Naive thymus-derived CD4-positive, alpha-beta T cell (primary cell): ENCODE data around the gene EFHD1. TPM values are rescaled to one million over a fixed set of nuclear protein-coding genes. Genes with fewer than 3 reads are reported as not detected.
"Not testable (repeated sequence)": the region's sequence is repeated elsewhere in the genome, so short reads cannot be mapped to it uniquely, and the experiment has no call there.

ENCODE experiments used
- ATAC-seq: fragments of 150-1000 bp; cut with Tn5 transposase; 2 replicates; pipeline ENCODE4 v1.10.0; 2021; ENCODE audit warnings: mild to moderate bottlenecking, moderate library complexity
- CTCF ChIA-PET: fragments of 350-600 bp; sonication (Branson Sonifier 250); formaldehyde crosslinking; loops from one replicate; lab custom pipeline; 2021; ENCODE audit warnings: antibody characterized with exemption; lab: Charles Lee
- POLR2A ChIA-PET: fragments of 350-600 bp; sonication (Branson Sonifier 250); formaldehyde crosslinking; loops from one replicate; lab custom pipeline; 2021; ENCODE audit warnings: antibody characterized with exemption, inconsistent platforms; lab: Charles Lee
- DNase-seq, 9 donors: peaks; one replicate each; pipeline versions ENCODE4 v3.0.0 to v3.0.0-alpha.2; 2020 to 2022; ENCODE audit warnings: mixed read lengths in 1 of 9
- H3K27ac ChIP-seq: one replicate; pipeline ENCODE4 v1.7.0; 2013; ENCODE audit warnings: mild to moderate bottlenecking, low read depth, low read length, moderate library complexity
- H3K27me3 ChIP-seq, 2 donors: one replicate each; pipeline ENCODE4 v1.7.0; 2013; ENCODE audit warnings: low read length in 2 of 2, mild to moderate bottlenecking in 2 of 2, moderate library complexity in 2 of 2; ENCODE audit not compliant: control insufficient read depth in 2 of 2, insufficient read depth in 2 of 2
- H3K36me3 ChIP-seq, 3 experiments: 1 replicate in 2 of 3; 2 replicates in 1 of 3; pipeline ENCODE4 v1.7.0; 2013; ENCODE audit warnings: low read length in 3 of 3, mild to moderate bottlenecking in 3 of 3, moderate library complexity in 1 of 3; ENCODE audit not compliant: insufficient read depth in 3 of 3, control insufficient read depth in 2 of 3
- H3K4me1 ChIP-seq, 2 donors: one replicate each; pipeline ENCODE4 v1.7.0; 2013; ENCODE audit warnings: low read length in 2 of 2, mild to moderate bottlenecking in 2 of 2, moderate library complexity in 1 of 2; ENCODE audit not compliant: control insufficient read depth in 2 of 2, insufficient read depth in 2 of 2
- H3K4me3 ChIP-seq: 2 replicates; pipeline ENCODE4 v1.7.0; 2013; ENCODE audit warnings: mild to moderate bottlenecking, low read length
- H3K9me3 ChIP-seq, 3 experiments: 1 replicate in 2 of 3; 2 replicates in 1 of 3; pipeline ENCODE4 v1.7.0; 2013; ENCODE audit warnings: low read length in 3 of 3; ENCODE audit not compliant: control insufficient read depth in 2 of 3
- H3K27ac Mint-ChIP-seq, 9 donors: one replicate each; pipeline ENCODE4 v1.8.0; 2020 to 2022; ENCODE audit warnings: mixed read lengths in 9 of 9, mild to moderate bottlenecking in 8 of 9, moderate library complexity in 5 of 9, inconsistent platforms in 2 of 9
- H3K27me3 Mint-ChIP-seq, 5 donors: one replicate each; pipeline ENCODE4 v1.8.0; 2021 to 2022; ENCODE audit warnings: mixed read lengths in 5 of 5, mild to moderate bottlenecking in 1 of 5
- H3K36me3 Mint-ChIP-seq, 5 donors: one replicate each; pipeline ENCODE4 v1.8.0; 2020 to 2022; ENCODE audit warnings: mixed read lengths in 5 of 5, mild to moderate bottlenecking in 3 of 5, inconsistent platforms in 1 of 5
- H3K4me1 Mint-ChIP-seq, 7 donors: one replicate each; pipeline ENCODE4 v1.8.0; 2020 to 2022; ENCODE audit warnings: mixed read lengths in 7 of 7, mild to moderate bottlenecking in 3 of 7, inconsistent platforms in 1 of 7
- H3K4me3 Mint-ChIP-seq, 10 donors: one replicate each; pipeline ENCODE4 v1.8.0; 2020 to 2022; ENCODE audit warnings: mild to moderate bottlenecking in 10 of 10, mixed read lengths in 10 of 10, moderate library complexity in 6 of 10, inconsistent platforms in 2 of 10
- H3K9me3 Mint-ChIP-seq, 11 donors: one replicate each; pipeline ENCODE4 v1.8.0; 2020 to 2022; ENCODE audit warnings: mixed read lengths in 11 of 11, mild to moderate bottlenecking in 4 of 11, inconsistent platforms in 1 of 11, moderate library complexity in 1 of 11
- intact Hi-C, 2 donors: fragments of 100-400 bp; cut with micrococcal nuclease; formaldehyde crosslinking; loops; one replicate each; pipeline ENCODE4 v1.15.1; 2023
- polyA plus RNA-seq, 2 donors: library from polyadenylated mRNA; unstranded; fragments of 300-500 nt; fragmentation: Illumina TruSeq; gene quantifications; one replicate each; pipeline ENCODE4 v1.2.3, GENCODE V29; 2021
- total RNA-seq, 6 experiments: library from RNA in 5 of 6; stranded (reverse) in 5 of 6; gene quantifications; 1 replicate in 5 of 6; 2 replicates in 1 of 6; pipeline ENCODE4 v1.2.3 and lab custom pipeline; 2021 to 2026

The EFHD1 gene
- total and polyA plus RNA-seq, 7 experiments from 2014 or later, result 0.70 to 4.4 (median 2.2) TPM

- POLR2A ChIA-PET, result interaction anchor here (0.7 kb wide), 1 partner anchor 444 kb away, joined by 3 read pairs; no protein-coding TSS in a partner anchor
- Histone ChIP-seq H3K27me3 (no peaks in the 10 kb centered on the region), H3K27ac (no peak overlapping the region), H3K36me3 (no peaks in the 10 kb centered on the region), H3K4me1 (no peaks in the 10 kb centered on the region), H3K9me3 (no peaks in the 10 kb centered on the region), H3K4me3 (no peak overlapping the region)
- ATAC-seq (no peak), DNase-seq (no peak)
- H3K4me3 Mint-ChIP-seq, result no peak overlapping the region
- H3K27ac Mint-ChIP-seq, result no peak overlapping the region
- CTCF ChIA-PET, result interaction anchor here (0.8 to 0.9 kb wide), 2 partner anchors 10 to 33 kb away, joined by 3 read pairs; no protein-coding TSS in a partner anchor
- H3K9me3 Mint-ChIP-seq, result peaks cover 0 to 2% (median 0%) of the 10 kb centered on the region in 11 donors
- H3K27me3 Mint-ChIP-seq, result peaks cover 5 to 32% (median 16%) of the 10 kb centered on the region in 5 donors
- intact Hi-C loops, result no loop called here
- no peaks in the 10 kb centered on the region for H3K36me3 Mint-ChIP-seq
- H3K4me1 Mint-ChIP-seq, result peaks cover 0 to 2% (median 0%) of the 10 kb centered on the region in 7 donors
Observed at GRCh38 chr2:232683368-232683767, 50.0 kb downstream of the EFHD1 start.

GRCh38 chr2:232685391-232685790 lies 52.0 kb downstream of the EFHD1 start:
- H3K4me1 Mint-ChIP-seq, H3K36me3 Mint-ChIP-seq, H3K4me3 Mint-ChIP-seq, H3K36me3 ChIP-seq, H3K9me3 Mint-ChIP-seq, H3K27ac Mint-ChIP-seq, H3K27me3 ChIP-seq, H3K27ac ChIP-seq, CTCF ChIA-PET, intact Hi-C loops, DNase-seq, POLR2A ChIA-PET, H3K4me1 ChIP-seq, H3K9me3 ChIP-seq, ATAC-seq, H3K4me3 ChIP-seq: not testable (repeated sequence)
- H3K27me3 Mint-ChIP-seq, result peaks cover 0 to 21% (median 0%) of the 10 kb centered on the region in 5 donors

- H3K27ac ChIP-seq, result no peak overlapping the region
- H3K27me3 ChIP-seq, result no peaks in the 10 kb centered on the region
- H3K4me1 ChIP-seq, result no peaks in the 10 kb centered on the region
- ChIA-PET POLR2A (no interaction called here), CTCF (no interaction called here)
- H3K9me3 Mint-ChIP-seq, result peaks cover 0 to 16% (median 2%) of the 10 kb centered on the region in 11 donors
- ATAC-seq, result no peak
- H3K4me3 ChIP-seq, result no peak overlapping the region
- H3K4me1 Mint-ChIP-seq, result peaks cover 0 to 2% (median 0%) of the 10 kb centered on the region in 7 donors
- H3K4me3 Mint-ChIP-seq, result no peak overlapping the region
- H3K36me3 ChIP-seq, result no peaks in the 10 kb centered on the region
- H3K9me3 ChIP-seq, result peaks cover 0 to 7% (median 0%) of the 10 kb centered on the region in 3 experiments
- peaks cover 0 to 11% (median 0%) of the 10 kb centered on the region in 5 donors for H3K27me3 Mint-ChIP-seq
- intact Hi-C loops, result no loop called here
- DNase-seq, result no peak
- no peak overlapping the region for H3K27ac Mint-ChIP-seq
- H3K36me3 Mint-ChIP-seq, result peaks cover 0 to 4% (median 0%) of the 10 kb centered on the region in 5 donors
Observed at GRCh38 chr2:232687382-232688160, 54.2 kb downstream of the EFHD1 start.

GRCh38 chr2:232688201-232688600 lies 54.8 kb downstream of the EFHD1 start:
- intact Hi-C loops, result no loop called here
- Histone ChIP-seq H3K4me3 (no peak overlapping the region), H3K9me3 (peaks cover 0 to 7% (median 0%) of the 10 kb centered on the region in 3 experiments), H3K36me3 (no peaks in the 10 kb centered on the region), H3K27me3 (no peaks in the 10 kb centered on the region), H3K4me1 (no peaks in the 10 kb centered on the region), H3K27ac (no peak overlapping the region)
- Mint-ChIP-seq H3K9me3 (peaks cover 0 to 16% (median 2%) of the 10 kb centered on the region in 11 donors), H3K27ac (no peak overlapping the region), H3K36me3 (peaks cover 0 to 4% (median 0%) of the 10 kb centered on the region in 5 donors), H3K4me3 (no peak overlapping the region), H3K4me1 (peaks cover 0 to 2% (median 0%) of the 10 kb centered on the region in 7 donors), H3K27me3 (peaks cover 0 to 7% (median 0%) of the 10 kb centered on the region in 5 donors)
- CTCF ChIA-PET, result interaction anchor here (0.6 kb wide), 1 partner anchor 70 kb away, joined by 3 read pairs; no protein-coding TSS in a partner anchor
- ATAC-seq (no peak), DNase-seq (no peak)
- POLR2A ChIA-PET, result no interaction called here

GRCh38 chr2:232689152-232689910 lies 55.9 kb downstream of the EFHD1 start:
- Histone ChIP-seq H3K4me1 (no peaks in the 10 kb centered on the region), H3K27me3 (no peaks in the 10 kb centered on the region), H3K9me3 (peaks cover 0 to 7% (median 0%) of the 10 kb centered on the region in 3 experiments), H3K4me3 (no peak overlapping the region), H3K27ac (no peak overlapping the region), H3K36me3 (no peaks in the 10 kb centered on the region)
- DNase-seq (no peak), ATAC-seq (no peak)
- ChIA-PET POLR2A (no interaction called here), CTCF (no interaction called here)
- intact Hi-C loops, result no loop called here
- Mint-ChIP-seq H3K27ac (no peak overlapping the region), H3K27me3 (peaks cover 0 to 6% (median 0%) of the 10 kb centered on the region in 5 donors), H3K4me3 (no peak overlapping the region), H3K36me3 (peaks cover 0 to 4% (median 0%) of the 10 kb centered on the region in 5 donors), H3K9me3 (peaks cover 0 to 16% (median 3%) of the 10 kb centered on the region in 11 donors), H3K4me1 (peaks cover 0 to 2% (median 0%) of the 10 kb centered on the region in 7 donors)

- H3K36me3 Mint-ChIP-seq, H3K9me3 ChIP-seq, H3K27ac Mint-ChIP-seq, H3K4me3 Mint-ChIP-seq, ATAC-seq, H3K4me3 ChIP-seq, DNase-seq, H3K4me1 Mint-ChIP-seq, CTCF ChIA-PET, H3K36me3 ChIP-seq, H3K27me3 ChIP-seq, H3K4me1 ChIP-seq, H3K27ac ChIP-seq, POLR2A ChIA-PET: not testable (repeated sequence)
- H3K27me3 Mint-ChIP-seq, result peaks cover 0 to 10% (median 0%) of the 10 kb centered on the region in 5 donors
- intact Hi-C loops, result loop anchor here (10.0 kb wide), 2 partner anchors 374 to 384 kb away; partner anchors contain the start of gene INPP5D (in 1 of the 2)
- peaks cover 0 to 25% (median 5%) of the 10 kb centered on the region in 11 donors for H3K9me3 Mint-ChIP-seq
Observed at GRCh38 chr2:232691117-232691516, 57.7 kb downstream of the EFHD1 start.
